CD4-positive, alpha-beta T cell treated with Interleukin-21 for 1 hour (primary cell): ENCODE data around the gene PARD3.

Experiments used
- DNase-seq: peaks from one replicate; pipeline ENCODE4 v3.0.0-alpha.2; 2020

PARD3 gene

DNA sequence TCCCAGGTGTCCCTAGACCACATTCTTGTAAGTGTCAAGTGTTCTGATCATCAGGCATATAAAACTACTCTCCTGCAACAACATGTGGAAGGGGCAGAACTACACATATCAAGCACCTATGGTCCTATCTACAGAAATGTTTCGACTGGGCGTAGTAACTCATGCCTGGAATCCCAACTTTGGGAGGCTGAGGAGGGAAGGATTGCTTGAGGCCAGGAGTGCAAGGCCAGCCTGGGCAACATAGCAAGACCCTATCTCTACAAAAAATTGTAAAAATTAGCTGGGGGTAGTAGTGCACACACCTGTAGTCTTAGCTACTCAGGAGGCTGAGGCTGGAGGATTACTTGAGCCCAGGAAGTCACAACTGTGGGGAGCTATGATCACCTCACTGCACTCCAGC, 244.2 kb downstream of the PARD3 start:
- no peak for DNase-seq

DNA sequence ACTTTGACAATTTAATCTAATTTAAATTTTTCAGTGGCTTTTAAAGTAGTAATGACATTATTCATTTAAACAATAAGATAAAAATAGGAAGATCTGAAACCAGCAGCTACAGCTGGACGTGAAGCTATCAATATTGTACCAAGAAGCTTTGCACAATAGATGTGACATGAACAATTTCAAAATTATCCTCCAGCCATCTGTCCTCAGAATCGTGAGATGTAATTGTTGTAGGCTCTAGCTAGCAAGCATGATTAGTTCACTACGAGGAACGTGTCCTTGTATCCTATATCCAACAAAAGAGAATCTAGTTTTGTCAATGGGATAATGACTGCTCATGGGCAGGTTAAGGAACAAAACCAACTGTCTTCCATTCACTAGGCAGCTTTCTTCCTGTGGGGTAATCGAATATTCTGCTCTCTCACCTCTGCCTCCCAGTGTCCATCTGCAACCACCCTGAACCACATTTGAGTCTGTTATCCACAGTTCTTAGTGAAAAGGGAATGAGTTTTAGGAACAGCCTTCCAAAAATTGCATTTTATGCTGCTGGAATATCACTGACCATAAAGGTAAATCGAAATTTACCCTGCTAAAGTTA, 247.3 kb downstream of the PARD3 start:
- DNase-seq, result no peak

DNA sequence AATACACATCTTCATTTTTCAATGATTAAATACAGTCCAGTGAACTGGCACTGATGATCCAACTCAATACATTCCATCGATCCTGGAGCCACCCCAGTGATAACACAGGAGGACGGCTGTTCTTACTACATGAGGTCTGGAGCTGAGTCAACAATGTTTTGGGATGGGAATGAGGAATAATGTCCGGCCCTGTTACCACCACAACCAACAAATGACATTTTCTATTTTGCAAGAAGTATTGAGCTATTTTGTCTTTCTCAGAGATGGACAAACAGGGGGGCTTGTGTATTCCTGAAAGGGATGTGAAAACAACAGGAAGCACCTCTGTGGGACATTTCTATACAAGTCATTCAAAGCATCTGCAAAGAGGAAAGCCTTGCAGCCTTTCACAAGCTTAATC, 249.2 kb downstream of the PARD3 start:
- no peak for DNase-seq

DNA sequence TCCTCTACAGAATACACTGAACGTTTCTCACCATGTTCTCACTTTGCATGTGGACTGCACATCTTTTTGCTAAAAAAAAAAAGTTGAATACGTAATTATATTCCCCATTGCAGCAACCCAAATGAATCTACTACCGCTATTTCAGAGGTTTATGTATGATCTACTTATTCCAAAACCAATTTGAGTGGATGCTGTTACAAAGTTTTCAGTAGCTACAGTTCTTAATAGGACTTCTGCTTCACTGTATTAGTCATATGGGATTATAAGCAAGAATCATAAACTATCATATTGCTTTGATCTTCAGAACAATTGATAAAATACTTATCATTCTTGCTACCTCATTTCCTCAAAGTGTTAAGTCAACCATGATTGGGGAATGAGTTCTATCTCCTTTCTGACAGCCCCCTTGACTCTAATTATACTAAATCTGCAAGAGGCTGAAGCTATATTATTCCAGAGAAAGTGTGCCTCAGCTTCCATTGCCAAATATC, 257.0 kb downstream of the PARD3 start:
- no peak for DNase-seq

- no peak for DNase-seq
These were observed 257.9 kb downstream of the PARD3 start for GRCh38 chr10:34557173-34557572.

DNA sequence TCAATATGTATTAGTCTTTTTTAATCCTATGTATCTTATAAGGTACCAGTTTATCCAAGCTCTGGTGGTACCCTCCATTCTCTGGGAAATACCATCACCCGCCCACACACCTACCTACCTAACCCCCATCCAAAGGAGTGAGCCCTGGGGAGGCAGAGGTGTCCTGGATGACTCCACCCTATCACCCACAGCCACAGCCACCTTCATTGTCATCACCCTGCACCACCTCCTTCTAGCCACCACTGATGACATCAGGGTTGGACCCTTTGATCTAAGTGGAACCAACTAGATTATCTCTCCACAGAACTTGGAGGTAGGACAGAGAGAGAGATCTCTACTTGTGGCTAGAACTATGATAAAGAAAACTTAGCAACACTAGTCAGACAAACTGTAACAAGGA, 259.4 kb downstream of the PARD3 start:
- DNase-seq, result no peak

GRCh38 chr10:34553747-34554146, 261.3 kb downstream of the PARD3 start:
- DNase-seq, result no peak

DNA sequence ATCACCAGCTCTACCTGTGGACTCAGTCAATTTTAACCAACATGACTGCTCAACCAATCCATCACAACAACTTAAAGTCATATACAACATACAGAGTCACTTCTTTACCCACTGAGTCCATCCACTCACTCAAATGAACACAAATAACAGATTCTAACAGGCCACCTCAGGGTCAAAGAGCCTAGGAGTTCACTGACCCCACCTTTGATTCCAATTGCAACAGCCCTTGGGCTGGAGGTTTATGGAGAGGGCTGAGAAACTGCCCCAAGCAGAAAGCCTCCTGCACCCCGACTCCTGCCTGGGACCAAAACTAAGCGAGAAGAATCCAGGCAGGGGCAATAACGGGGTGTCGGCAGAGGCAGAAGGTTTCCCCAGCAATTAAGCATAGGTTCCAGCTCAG, 263.8 kb downstream of the PARD3 start:
- DNase-seq, result no peak

DNA sequence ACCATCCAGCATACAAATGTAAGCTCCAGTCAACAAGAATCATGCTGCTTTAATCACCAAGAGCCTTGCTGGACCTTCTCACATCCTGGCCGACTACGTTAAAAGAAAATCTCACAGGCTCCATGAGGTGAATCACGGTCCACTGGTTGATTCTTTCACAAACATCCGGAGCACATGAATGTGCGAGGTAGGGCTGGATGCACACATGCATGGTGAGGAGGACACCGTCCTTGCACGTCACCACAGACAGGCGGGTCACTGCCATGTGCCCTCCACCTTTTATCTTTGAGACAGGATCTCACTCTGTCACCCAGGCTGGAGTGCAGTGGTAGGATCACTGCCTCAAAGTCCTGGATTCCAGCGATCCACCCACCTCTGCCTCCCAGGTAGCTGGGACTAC, 265.1 kb downstream of the PARD3 start:
- DNase-seq, result no peak

- no peak for DNase-seq
These were observed 266.1 kb downstream of the PARD3 start for GRCh38 chr10:34549001-34549400.

DNA sequence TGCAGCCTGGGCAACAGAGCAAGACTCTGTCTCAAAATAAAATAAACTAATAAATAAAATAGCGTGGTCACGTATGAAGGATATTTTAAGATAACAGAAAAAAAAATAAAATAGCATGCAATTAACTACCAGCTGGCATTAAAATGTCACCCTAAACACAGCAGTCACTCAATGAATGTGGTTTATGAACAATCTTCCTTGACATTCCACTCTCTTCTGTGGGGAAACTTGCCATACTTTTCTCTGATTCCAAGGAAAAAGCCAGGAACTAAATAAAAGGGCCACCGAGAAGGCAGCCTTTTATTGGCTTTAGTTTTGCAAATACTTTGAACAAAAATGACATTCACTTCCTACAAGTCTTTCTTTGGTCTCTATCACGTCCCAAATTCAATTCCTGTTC, 266.6 kb downstream of the PARD3 start:
- DNase-seq, result no peak

- DNase-seq, result no peak
These were observed 267.4 kb downstream of the PARD3 start for GRCh38 chr10:34547695-34548094.

DNA sequence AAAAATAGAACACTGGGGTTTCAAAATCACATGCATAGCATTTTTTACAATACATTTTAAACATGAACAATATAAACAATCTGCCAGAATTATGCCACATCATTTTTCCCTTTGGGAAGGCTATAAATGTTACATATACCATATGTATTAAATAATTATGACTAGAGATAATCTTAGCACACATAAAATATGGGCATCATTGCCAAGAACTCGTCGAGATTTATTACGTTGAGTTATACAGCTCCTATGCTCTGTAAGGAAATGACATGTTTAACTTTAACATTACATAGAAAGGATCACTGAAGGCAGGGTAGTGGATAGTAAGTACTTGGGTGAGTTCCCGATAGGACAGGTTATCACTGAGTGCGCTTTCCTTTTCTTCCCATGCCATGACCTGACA, 267.8 kb downstream of the PARD3 start:
- DNase-seq, result no peak

- no peak for DNase-seq
These were observed 270.7 kb downstream of the PARD3 start for GRCh38 chr10:34544400-34544799.

DNA sequence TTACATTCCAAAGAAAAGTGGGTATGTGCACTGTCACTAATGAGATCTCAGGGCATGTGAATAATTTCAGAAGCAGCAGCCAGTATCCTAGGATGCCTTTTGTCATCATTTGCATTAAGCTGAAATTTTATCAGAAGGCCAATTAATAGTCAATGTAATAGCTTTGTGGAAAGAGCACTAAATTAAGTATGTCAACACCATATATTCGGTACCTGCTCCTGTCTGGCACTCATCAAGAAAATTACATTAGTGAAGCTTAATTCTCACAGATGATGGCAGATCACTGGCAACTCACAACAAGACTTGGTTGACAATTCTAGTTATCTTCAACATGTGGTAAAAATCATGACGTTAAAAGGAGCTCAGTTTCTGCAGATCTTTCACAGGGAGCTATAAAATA, 271.4 kb downstream of the PARD3 start:
- DNase-seq, result no peak

- no peak for DNase-seq
These were observed 274.6 kb downstream of the PARD3 start for GRCh38 chr10:34540492-34540891.

DNA sequence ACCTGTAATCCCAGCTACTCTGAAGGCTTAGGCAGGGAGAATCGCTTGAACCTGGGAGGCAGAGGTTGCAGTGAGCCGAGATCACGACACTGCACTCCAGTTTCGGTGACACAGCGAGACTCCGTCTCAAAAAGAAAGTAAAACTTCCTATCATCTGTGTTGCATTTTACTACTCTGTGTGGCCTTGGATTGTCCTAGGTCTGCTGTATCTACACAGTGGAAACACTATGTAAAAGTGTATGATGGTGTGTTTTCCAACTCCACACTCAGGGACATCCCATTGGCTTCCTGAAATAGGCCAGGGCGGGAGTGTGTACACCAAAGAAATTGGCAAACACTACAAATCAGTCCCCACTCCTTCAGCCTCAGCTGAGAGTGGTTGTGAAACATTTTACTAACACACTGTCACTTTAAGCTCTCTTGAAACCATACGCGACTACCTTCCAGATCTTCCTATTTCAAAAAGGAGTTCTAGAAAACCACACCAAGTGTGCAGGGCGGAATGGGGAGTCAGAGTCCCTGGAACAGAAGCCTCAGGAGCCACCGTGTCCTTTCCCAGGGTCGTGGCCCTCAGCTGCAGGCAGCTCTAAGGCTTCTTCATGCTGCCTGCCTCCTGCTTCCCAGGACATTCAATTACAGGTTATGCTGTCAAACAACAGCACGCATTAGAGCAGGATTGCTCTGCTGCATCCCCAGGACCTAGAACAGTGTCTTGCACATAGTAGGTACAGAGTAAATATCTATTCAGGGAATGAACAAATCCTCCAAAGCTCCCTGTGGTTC, 275.4 kb downstream of the PARD3 start:
- DNase-seq, result no peak

- DNase-seq, result no peak
These were observed 276.7 kb downstream of the PARD3 start for GRCh38 chr10:34538281-34538829.

DNA sequence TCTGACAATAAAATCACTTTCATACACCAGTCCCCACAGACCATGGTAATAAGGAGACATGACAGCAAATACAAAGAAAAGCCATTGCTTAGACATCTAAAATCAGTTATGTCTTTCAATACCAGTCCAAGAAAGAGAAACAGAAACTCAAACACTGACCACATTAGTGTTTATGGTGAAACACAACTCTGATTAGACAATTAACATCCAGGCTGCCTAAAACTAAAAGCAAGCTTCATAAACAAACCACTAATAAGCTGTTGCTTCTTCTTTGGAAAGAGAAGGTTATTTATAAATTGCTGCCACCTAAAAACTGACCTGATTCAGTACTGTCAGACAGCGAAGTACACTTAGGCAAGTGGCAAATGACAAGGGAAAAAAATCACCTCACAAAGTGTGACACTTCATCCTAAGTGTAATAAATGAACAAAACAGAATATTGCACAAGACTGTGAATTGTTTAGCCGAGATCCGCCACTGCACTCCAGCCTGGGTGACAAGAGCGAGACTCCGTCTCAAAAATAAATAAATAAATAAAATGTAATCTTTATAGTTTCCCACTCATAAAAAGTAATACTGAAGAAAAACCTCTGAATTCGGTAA, 277.4 kb downstream of the PARD3 start:
- DNase-seq, result no peak

DNA sequence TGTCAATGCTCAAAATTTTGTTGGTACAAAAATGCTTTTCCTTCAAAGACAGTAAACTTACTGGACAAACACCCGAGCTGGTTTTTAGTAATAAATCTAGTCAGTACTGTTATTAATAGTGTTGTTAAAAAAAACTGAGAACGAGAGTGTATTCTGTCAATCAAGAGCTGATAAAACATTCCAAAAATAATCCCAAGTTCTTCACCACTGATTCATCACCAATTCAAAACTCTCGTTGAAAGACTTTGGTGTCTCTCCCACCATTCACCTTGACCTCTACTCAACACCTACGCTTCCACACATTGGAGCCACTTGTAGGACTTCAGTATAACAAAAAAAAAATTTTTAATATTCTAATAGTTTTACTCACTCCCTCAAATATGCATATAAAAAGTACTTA, 279.2 kb downstream of the PARD3 start:
- no peak for DNase-seq

GRCh38 chr10:34530778-34531177, 284.3 kb downstream of the PARD3 start:
- no peak for DNase-seq

DNA sequence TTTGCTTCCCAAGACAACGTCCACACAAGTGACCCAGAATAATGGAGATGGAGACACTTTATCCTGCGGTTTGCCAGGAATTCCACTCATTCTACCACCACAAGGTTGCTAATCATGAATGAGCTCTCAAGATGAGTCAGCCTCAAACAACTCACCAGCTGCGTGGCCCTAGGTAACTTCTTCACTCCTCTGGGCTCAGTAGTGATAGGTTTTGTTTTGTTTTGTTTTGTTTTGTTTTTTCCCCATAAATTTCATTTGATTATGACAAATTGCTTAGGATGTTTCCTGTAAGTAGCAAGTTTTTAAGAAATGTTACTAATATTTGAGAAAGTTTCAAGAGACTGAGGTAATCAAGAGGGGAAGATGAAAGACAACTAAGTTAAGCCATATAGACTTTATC, 286.8 kb downstream of the PARD3 start:
- DNase-seq, result no peak

- DNase-seq, result no peak
These were observed 288.1 kb downstream of the PARD3 start for GRCh38 chr10:34526758-34527730.
